Hematopoietic multipotent progenitor cell treated with erythropoietin and hydrocortisone succinate and interleukin-3 and kit ligand, for 15 days (in vitro differentiated cells): ENCODE data around the gene PIGO.

Source experiments
- DNase-seq: peaks from one replicate; pipeline ENCODE4 v3.0.0-alpha.2; 2015; ENCODE audit warnings: low spot score

The PIGO gene

GRCh38 chr9:35070823-35071813 lies 25.3 kb downstream of the PIGO start:
- DNase-seq, result peak; percentile 16

GRCh38 chr9:35069020-35069419 lies 27.4 kb downstream of the PIGO start:
- DNase-seq, result no peak

GRCh38 chr9:35067056-35067455 lies 29.3 kb downstream of the PIGO start:
- DNase-seq, result no peak

GRCh38 chr9:35060548-35061207 lies 35.7 kb downstream of the PIGO start:
- DNase-seq, result no peak

- no peak for DNase-seq
Measured at GRCh38 chr9:35059438-35059837, 37.0 kb downstream of the PIGO start.

- no peak for DNase-seq
Measured at GRCh38 chr9:35057271-35057620, 39.1 kb downstream of the PIGO start.

GRCh38 chr9:35056571-35057270 lies 39.7 kb downstream of the PIGO start:
- DNase-seq, result no peak

GRCh38 chr9:35054871-35055644 lies 41.3 kb downstream of the PIGO start:
- no peak for DNase-seq

- no peak for DNase-seq
Measured at GRCh38 chr9:35054185-35054835, 42.1 kb downstream of the PIGO start.

- peak; percentile 53 for DNase-seq
Measured at GRCh38 chr9:35051069-35051967, 45.1 kb downstream of the PIGO start.

- no peak for DNase-seq
Measured at GRCh38 chr9:35048511-35048910, 47.9 kb downstream of the PIGO start.

- no peak for DNase-seq
Measured at GRCh38 chr9:35044071-35044470, 52.3 kb downstream of the PIGO start.

GRCh38 chr9:35042891-35043545 lies 53.4 kb downstream of the PIGO start:
- DNase-seq, result no peak

- no peak for DNase-seq
Measured at GRCh38 chr9:35042081-35042604, 54.2 kb downstream of the PIGO start.
